Lower lobe of right lung (tissue), 2 donors: ENCODE measurements around the gene TBL1XR1. TPM values are rescaled to one million over a fixed set of nuclear protein-coding genes. Genes with fewer than 3 reads are reported as not detected.

Experiments used
- ATAC-seq, 2 donors: fragments of 200-7000 bp; cut with Tn5 transposase; one replicate each; pipeline ENCODE4 v1.9.1; 2020 to 2022; ENCODE audit warnings: mild to moderate bottlenecking in 2 of 2, moderate library complexity in 2 of 2
- DNase-seq: peaks from one replicate; pipeline ENCODE4 v3.0.0-alpha.2; 2020
- H3K27ac ChIP-seq: fragments of 200-600 bp; one replicate; pipeline ENCODE4 v1.8.0; 2022
- H3K27me3 ChIP-seq: fragments of 200-600 bp; one replicate; pipeline ENCODE4 v1.8.0; 2022; ENCODE audit warnings: low read depth
- H3K36me3 ChIP-seq: fragments of 200-600 bp; one replicate; pipeline ENCODE4 v1.8.0; 2022; ENCODE audit warnings: mild to moderate bottlenecking
- H3K4me1 ChIP-seq: fragments of 200-600 bp; one replicate; pipeline ENCODE4 v1.8.0; 2022
- H3K4me3 ChIP-seq: fragments of 200-600 bp; one replicate; pipeline ENCODE4 v1.8.0; 2022; ENCODE audit warnings: mild to moderate bottlenecking
- H3K9me3 ChIP-seq: fragments of 200-600 bp; one replicate; pipeline ENCODE4 v1.8.0; 2022
- intact Hi-C: fragments of 100-400 bp; cut with DNase I; formaldehyde crosslinking; loops from one replicate; pipeline ENCODE4 v1.11.0; 2022
- total RNA-seq: library from RNA; stranded (reverse); fragmentation: NEBNext Ultra II Directional; extraction: Animal tissue kit (Norgen Biotek cat#: 25700); gene quantifications from one replicate; pipeline ENCODE4 v1.2.1, GENCODE V29; 2021
- TF ChIP-seq, protein P1 (sequence below): fragments of 200-600 bp; IDR thresholded peaks from one replicate; pipeline ENCODE4 v1.8.0; 2022; ENCODE audit warnings: antibody characterized with exemption, mild to moderate bottlenecking
- donor health status: DM: no; HTN: yes; CAD: no; lungs with severe emphysema.

TBL1XR1 gene
- total RNA-seq, 1 donor from 2014 or later, result 160 TPM

DNA sequence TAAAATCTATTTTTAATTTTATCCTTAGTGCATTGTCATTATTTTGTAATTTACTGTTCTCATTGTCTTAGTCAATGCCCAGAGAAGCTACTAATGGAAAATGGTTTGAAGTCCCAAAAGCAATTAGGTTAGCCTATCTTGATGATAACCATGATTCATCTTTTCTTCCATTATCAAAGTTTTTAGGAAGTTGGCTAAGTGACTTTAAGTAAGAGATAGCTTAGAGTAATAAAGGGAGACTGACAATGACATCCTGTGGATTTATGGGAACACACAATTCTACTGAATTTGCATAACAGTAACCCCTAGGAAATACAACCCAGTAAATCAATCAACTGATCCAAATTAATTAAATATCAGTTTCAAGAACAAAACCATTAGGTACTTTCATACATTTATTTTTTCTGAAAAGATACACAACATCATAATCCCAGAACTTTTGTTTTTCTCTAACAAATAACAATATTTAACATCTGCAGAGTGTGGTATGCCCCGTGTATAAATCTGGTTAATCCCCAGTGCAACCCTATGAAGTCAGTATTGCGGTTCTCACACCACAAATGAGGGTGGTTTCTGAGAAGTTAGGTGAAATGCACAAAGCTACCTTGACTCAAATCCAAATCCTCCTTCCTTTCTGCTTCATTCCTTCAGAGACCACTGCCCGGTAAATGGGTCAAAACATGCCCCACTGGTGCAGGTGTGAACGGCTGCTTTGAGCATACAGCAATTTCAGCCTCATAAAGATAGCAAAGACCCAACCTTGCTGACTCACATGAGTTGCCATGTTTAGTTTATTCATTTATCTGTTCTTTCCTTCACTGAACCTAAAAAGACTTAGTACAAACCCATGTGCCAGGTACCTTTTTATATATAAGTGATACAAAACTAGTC lies 202.1 kb downstream of the TBL1XR1 start:
- DNase-seq (no peak), ATAC-seq (no peak)
- no peaks in the 10 kb centered on the region for H3K36me3 ChIP-seq
- intact Hi-C loops, result no loop called here
- TF ChIP-seq, protein P1, sequence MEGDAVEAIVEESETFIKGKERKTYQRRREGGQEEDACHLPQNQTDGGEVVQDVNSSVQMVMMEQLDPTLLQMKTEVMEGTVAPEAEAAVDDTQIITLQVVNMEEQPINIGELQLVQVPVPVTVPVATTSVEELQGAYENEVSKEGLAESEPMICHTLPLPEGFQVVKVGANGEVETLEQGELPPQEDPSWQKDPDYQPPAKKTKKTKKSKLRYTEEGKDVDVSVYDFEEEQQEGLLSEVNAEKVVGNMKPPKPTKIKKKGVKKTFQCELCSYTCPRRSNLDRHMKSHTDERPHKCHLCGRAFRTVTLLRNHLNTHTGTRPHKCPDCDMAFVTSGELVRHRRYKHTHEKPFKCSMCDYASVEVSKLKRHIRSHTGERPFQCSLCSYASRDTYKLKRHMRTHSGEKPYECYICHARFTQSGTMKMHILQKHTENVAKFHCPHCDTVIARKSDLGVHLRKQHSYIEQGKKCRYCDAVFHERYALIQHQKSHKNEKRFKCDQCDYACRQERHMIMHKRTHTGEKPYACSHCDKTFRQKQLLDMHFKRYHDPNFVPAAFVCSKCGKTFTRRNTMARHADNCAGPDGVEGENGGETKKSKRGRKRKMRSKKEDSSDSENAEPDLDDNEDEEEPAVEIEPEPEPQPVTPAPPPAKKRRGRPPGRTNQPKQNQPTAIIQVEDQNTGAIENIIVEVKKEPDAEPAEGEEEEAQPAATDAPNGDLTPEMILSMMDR, result no peak
- H3K9me3 ChIP-seq, result no peaks in the 10 kb centered on the region
- no peaks in the 10 kb centered on the region for H3K4me1 ChIP-seq
- no peaks in the 10 kb centered on the region for H3K27me3 ChIP-seq
- no peak overlapping the region for H3K4me3 ChIP-seq
- H3K27ac ChIP-seq, result no peak overlapping the region

DNA sequence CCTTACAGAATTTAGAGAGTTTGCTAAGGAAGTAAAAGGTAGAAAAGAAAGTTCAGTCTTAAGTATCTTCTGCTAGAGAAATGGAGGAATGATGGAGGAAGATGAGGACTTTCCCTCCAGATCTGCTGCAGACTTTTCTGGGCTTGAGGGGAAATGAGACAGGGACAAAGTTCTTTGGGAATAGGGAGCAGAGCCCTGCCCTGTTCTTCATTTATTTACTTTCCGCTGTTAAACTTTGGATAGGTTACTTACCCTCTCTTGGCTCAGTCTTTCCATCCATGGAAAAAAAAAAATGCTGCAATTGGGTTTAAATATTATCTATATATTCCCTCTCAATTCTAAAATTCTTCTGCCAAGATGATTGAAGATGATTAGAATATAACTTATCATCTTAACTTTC lies 202.9 kb downstream of the TBL1XR1 start:
- intact Hi-C loops, result no loop called here

DNA sequence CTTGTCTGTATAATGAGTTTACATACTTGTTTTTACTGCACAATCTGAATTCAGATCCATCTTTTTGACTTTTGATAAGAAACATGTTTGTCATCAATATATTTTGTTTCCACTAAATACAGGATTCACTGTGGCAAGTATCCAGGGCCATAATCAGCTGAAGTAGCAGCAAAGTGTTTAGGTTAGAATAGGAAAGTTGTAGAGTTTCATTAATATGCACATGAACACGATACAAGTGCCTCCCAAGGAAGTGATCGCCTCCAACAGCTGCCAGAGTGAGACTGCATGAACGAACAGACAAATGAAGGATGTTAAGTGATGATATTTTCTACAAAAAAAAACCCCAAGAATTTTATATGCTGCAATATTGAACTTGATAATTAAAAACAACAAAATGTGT lies 204.3 kb downstream of the TBL1XR1 start:
- no peaks in the 10 kb centered on the region for H3K36me3 ChIP-seq
- TF ChIP-seq, protein P1, result no peak
- H3K27ac ChIP-seq, result no peak overlapping the region
- no peaks in the 10 kb centered on the region for H3K27me3 ChIP-seq
- ATAC-seq (no peak), DNase-seq (no peak)
- no peaks in the 10 kb centered on the region for H3K9me3 ChIP-seq
- H3K4me3 ChIP-seq, result no peak overlapping the region
- intact Hi-C loops, result no loop called here
- peaks cover 9% of the 10 kb centered on the region for H3K4me1 ChIP-seq

More for the DNA sequence above, 202.9 kb downstream of the TBL1XR1 start:
- ATAC-seq (no peak), DNase-seq (no peak)
- Histone ChIP-seq H3K27ac (no peak overlapping the region), H3K4me1 (no peaks in the 10 kb centered on the region), H3K4me3 (no peak overlapping the region), H3K27me3 (no peaks in the 10 kb centered on the region), H3K36me3 (no peaks in the 10 kb centered on the region), H3K9me3 (no peaks in the 10 kb centered on the region)
- TF ChIP-seq, protein P1, result no peak

DNA sequence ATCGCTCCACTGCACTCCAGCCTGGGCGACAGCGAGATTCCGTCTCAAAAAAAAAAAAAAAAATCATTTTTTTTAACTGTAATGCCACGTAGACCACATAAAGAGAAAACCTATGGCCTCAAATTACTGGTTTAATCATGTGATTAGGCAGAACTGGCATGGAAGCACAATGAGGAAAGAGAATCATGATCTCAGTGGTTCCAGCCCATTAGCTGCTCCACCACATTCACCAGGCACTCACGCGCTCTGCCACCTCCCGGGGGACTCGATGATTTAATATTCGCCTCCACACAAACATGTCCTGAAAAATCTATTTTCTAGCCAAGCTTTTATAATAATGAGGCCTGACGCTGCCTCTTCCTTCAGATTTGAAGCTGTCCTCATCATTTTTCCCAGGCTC lies 204.7 kb downstream of the TBL1XR1 start:
- no peaks in the 10 kb centered on the region for H3K27me3 ChIP-seq
- ATAC-seq (no peak), DNase-seq (no peak)
- no peak overlapping the region for H3K27ac ChIP-seq
- H3K9me3 ChIP-seq, result no peaks in the 10 kb centered on the region
- H3K36me3 ChIP-seq, result no peaks in the 10 kb centered on the region
- intact Hi-C loops, result no loop called here
- no peak overlapping the region for H3K4me3 ChIP-seq
- H3K4me1 ChIP-seq, result peaks cover 13% of the 10 kb centered on the region
- TF ChIP-seq, protein P1, result no peak

DNA sequence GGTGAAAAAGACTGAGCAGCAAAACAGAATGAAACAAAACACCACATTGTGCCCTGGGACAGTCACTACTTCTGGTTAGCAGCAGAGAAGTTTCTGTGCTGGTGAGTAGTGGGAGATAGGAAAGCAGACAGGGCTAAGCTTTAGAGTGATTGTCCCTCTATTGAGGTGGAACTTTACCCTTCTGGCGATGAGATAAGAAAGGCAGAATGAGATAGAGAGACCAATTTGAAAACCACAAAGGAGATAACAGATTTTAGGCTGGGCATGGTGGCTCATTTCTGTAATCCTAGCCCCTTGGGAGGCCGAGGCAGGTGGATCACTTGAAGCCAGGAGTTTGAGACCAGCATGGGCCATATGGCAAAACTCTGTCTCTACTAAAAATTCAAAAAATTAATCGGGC lies 208.5 kb downstream of the TBL1XR1 start:
- H3K4me3 ChIP-seq, result no peak overlapping the region
- H3K4me1 ChIP-seq, result peaks cover 14% of the 10 kb centered on the region
- no peaks in the 10 kb centered on the region for H3K27me3 ChIP-seq
- no peak overlapping the region for H3K27ac ChIP-seq
- TF ChIP-seq, protein P1, result no peak
- no peak for DNase-seq
- intact Hi-C loops, result no loop called here
- no peaks in the 10 kb centered on the region for H3K9me3 ChIP-seq
- ATAC-seq, result no peak
- no peaks in the 10 kb centered on the region for H3K36me3 ChIP-seq
